Stomach (tissue), 9 donors: ENCODE data around the gene TMEM176A. TPM values are rescaled to one million over a fixed set of nuclear protein-coding genes. Genes with fewer than 3 reads are reported as not detected.
A peak's percentile ranks its signal among the peaks of the same experiment; 100 is the strongest.

Experiments
- DNase-seq, 2 donors: peaks; one replicate each; pipeline versions ENCODE4 v3.0.0 to v3.0.0-alpha.2; 2013 to 2019
- H3K27ac ChIP-seq, 5 donors: fragments of 200-600 bp in 4 of 5; sonication (generic) in 4 of 5; one replicate each; pipeline ENCODE4 v1.5.1; 2013 to 2019; ENCODE audit warnings: mild to moderate bottlenecking in 1 of 5, moderate library complexity in 1 of 5
- H3K27me3 ChIP-seq, 3 donors: fragments of 200-600 bp; sonication (generic); one replicate each; pipeline ENCODE4 v1.5.1; 2017 to 2019; ENCODE audit warnings: mixed run types in 1 of 3
- H3K36me3 ChIP-seq, 4 donors: fragments of 200-600 bp; sonication (generic); 1 replicate in 3 of 4; 2 replicates in 1 of 4; pipeline ENCODE4 v1.5.1; 2016 to 2019
- H3K4me1 ChIP-seq, 4 donors: fragments of 200-600 bp; sonication (generic); one replicate each; pipeline ENCODE4 v1.5.1; 2016 to 2019
- H3K4me3 ChIP-seq, 4 donors: fragments of 200-600 bp; sonication (generic) in 3 of 4; one replicate each; pipeline ENCODE4 v1.5.1; 2016 to 2019; ENCODE audit warnings: mild to moderate bottlenecking in 1 of 4
- H3K9me3 ChIP-seq, 4 donors: fragments of 200-600 bp; sonication (generic); one replicate each; pipeline ENCODE4 v1.5.1; 2016 to 2019
- CTCF ChIP-seq, 7 experiments: fragments of 450-650 bp in 4 of 7; fragments of 200-600 bp in 3 of 7; sonication (generic) in 3 of 7; IDR thresholded peaks; one replicate each; pipeline ENCODE4 v1.5.1; 2016 to 2019; ENCODE audit warnings: antibody characterized with exemption in 7 of 7, control low read depth in 2 of 7, mild to moderate bottlenecking in 1 of 7
- EP300 ChIP-seq: sonication (generic); formaldehyde crosslinking; IDR thresholded peaks from one replicate; pipeline ENCODE4 v1.6.1; 2017; ENCODE audit warnings: antibody characterized with exemption
- POLR2A ChIP-seq, 4 donors: fragments of 450-650 bp; IDR thresholded peaks; one replicate each; pipeline ENCODE4 v1.6.1; 2016; ENCODE audit warnings: antibody characterized with exemption in 4 of 4, control low read depth in 2 of 4, mild to moderate bottlenecking in 1 of 4, moderate library complexity in 1 of 4
- POLR2AphosphoS5 ChIP-seq, 3 donors: sonication (generic); formaldehyde crosslinking; IDR thresholded peaks; one replicate each; pipeline ENCODE4 v1.6.1; 2016; ENCODE audit warnings: antibody characterized with exemption in 3 of 3
- WGBS, 5 donors: extraction: QIAGEN DNeasy Blood & Tissue Kit in 3 of 5; methylation state at CpG; one replicate each; pipeline versions ENCODE4 v1.1.5 to v1.1.7; 2013 to 2018; 5-methylcytosine and 5-hydroxymethylcytosine counted together
- intact Hi-C: fragments of 100-400 bp; cut with DNase I; formaldehyde crosslinking; loops from one replicate; pipeline ENCODE4 v1.15.1; 2023; ENCODE audit warnings: low total_unique reads
- polyA plus RNA-seq, 3 donors: library from polyadenylated mRNA; stranded (reverse); fragments of 200-250 nt; gene quantifications; one replicate each; pipeline ENCODE4 v1.2.3, GENCODE V29; 2013
- total RNA-seq, 5 donors: library from RNA; depleted of rRNA; stranded (reverse); fragments of >200 nt; gene quantifications; one replicate each; pipeline versions ENCODE4 v1.1.0 to v1.2.3, GENCODE V29; 2014 to 2016
- donor health status: healthy with polysubstance abuse.
- donor health status: Bipolar disorder and iron deficiency.
- donor health status: healthy.

The TMEM176A gene
- total and polyA plus RNA-seq, 8 donors, result 14.7 to 116 (median 38.9) TPM

- peak in 1 of 2 donors; percentile 27 for DNase-seq
- WGBS, 5 donors, result 35 to 66% (median 48%) methylated on average over 5 of the region's 5 CpGs
- intact Hi-C loops, result no loop called here
- H3K4me1 ChIP-seq, result no peaks in the 10 kb centered on the region
- H3K9me3 ChIP-seq, result peaks cover 0 to 20% (median 6%) of the 10 kb centered on the region in 4 donors
- peak overlapping the region in 1 of 5 donors; percentile 6 for H3K27ac ChIP-seq
- no peak for TF ChIP-seq POLR2AphosphoS5 (IDR thresholded peaks at IDR 0.05)
- TF ChIP-seq CTCF (IDR thresholded peaks at IDR 0.05), result no peak
- TF ChIP-seq EP300, result no peak
- no peaks in the 10 kb centered on the region for H3K36me3 ChIP-seq
- no peak overlapping the region for H3K4me3 ChIP-seq
- no peaks in the 10 kb centered on the region for H3K27me3 ChIP-seq
Observed at GRCh38 chr7:150820148-150820547, 19.6 kb downstream of the TMEM176A start.

GRCh38 chr7:150820578-150821198 is 20.1 kb downstream of the TMEM176A start:
- H3K27ac ChIP-seq, result peak overlapping the region in 1 of 5 donors; percentile 6
- H3K36me3 ChIP-seq, result no peaks in the 10 kb centered on the region
- DNase-seq, result no peak
- 66 to 83% (median 79%) methylated on average over 7 of the region's 7 CpGs for WGBS, 5 donors
- no peaks in the 10 kb centered on the region for H3K27me3 ChIP-seq
- H3K9me3 ChIP-seq, result peaks cover 0 to 14% (median 3%) of the 10 kb centered on the region in 4 donors
- H3K4me1 ChIP-seq, result no peaks in the 10 kb centered on the region
- TF ChIP-seq CTCF (IDR thresholded peaks at IDR 0.05) (no peak), POLR2A (IDR thresholded peaks at IDR 0.05) (no peak), POLR2AphosphoS5 (IDR thresholded peaks at IDR 0.05) (no peak), EP300 (no peak)
- no peak overlapping the region for H3K4me3 ChIP-seq
- intact Hi-C loops, result no loop called here

GRCh38 chr7:150823043-150823442 is 22.5 kb downstream of the TMEM176A start:
- no peak for TF ChIP-seq POLR2AphosphoS5 (IDR thresholded peaks at IDR 0.05)
- no peak for TF ChIP-seq CTCF (IDR thresholded peaks at IDR 0.05)
- no peak for TF ChIP-seq EP300
- TF ChIP-seq POLR2A (IDR thresholded peaks at IDR 0.05), result no peak
- no peaks in the 10 kb centered on the region for H3K36me3 ChIP-seq
- H3K27ac ChIP-seq, result no peak overlapping the region
- 86 to 91% (median 89%) methylated on average over 8 of the region's 8 CpGs for WGBS, 5 donors
- no peak for DNase-seq
- H3K9me3 ChIP-seq, result no peaks in the 10 kb centered on the region
- intact Hi-C loops, result no loop called here
- H3K4me3 ChIP-seq, result no peak overlapping the region
- H3K27me3 ChIP-seq, result no peaks in the 10 kb centered on the region
- peaks cover 0 to 5% (median 0%) of the 10 kb centered on the region in 4 donors for H3K4me1 ChIP-seq

GRCh38 chr7:150823484-150824126 is 23.0 kb downstream of the TMEM176A start:
- no peaks in the 10 kb centered on the region for H3K36me3 ChIP-seq
- no peaks in the 10 kb centered on the region for H3K27me3 ChIP-seq
- intact Hi-C loops, result no loop called here
- TF ChIP-seq POLR2A (IDR thresholded peaks at IDR 0.05) (no peak), POLR2AphosphoS5 (IDR thresholded peaks at IDR 0.05) (no peak), CTCF (IDR thresholded peaks at IDR 0.05) (no peak), EP300 (no peak)
- H3K4me3 ChIP-seq, result no peak overlapping the region
- no peak overlapping the region for H3K27ac ChIP-seq
- no peaks in the 10 kb centered on the region for H3K9me3 ChIP-seq
- H3K4me1 ChIP-seq, result peaks cover 0 to 5% (median 0%) of the 10 kb centered on the region in 4 donors
- WGBS, 5 donors, result 80 to 86% (median 84%) methylated on average over 10 of the region's 10 CpGs
- DNase-seq, result no peak
